Hepatocyte (in vitro differentiated cells): Measurements from ENCODE around the gene ATXN1.

Experiments used
- EZH2 ChIP-seq: fragments of 200-600 bp; sonication (generic); IDR thresholded peaks from 2 replicates; pipeline ENCODE4 v1.6.1; 2016; ENCODE audit warnings: antibody characterized with exemption, mild to moderate bottlenecking, borderline replicate concordance
- TF ChIP-seq, protein P1 (sequence below): fragments of 200-600 bp; sonication (generic); IDR thresholded peaks from 2 replicates; pipeline ENCODE4 v1.5.1; 2016; ENCODE audit warnings: antibody characterized with exemption, mild to moderate bottlenecking; ENCODE audit not compliant: poor library complexity

DNA sequence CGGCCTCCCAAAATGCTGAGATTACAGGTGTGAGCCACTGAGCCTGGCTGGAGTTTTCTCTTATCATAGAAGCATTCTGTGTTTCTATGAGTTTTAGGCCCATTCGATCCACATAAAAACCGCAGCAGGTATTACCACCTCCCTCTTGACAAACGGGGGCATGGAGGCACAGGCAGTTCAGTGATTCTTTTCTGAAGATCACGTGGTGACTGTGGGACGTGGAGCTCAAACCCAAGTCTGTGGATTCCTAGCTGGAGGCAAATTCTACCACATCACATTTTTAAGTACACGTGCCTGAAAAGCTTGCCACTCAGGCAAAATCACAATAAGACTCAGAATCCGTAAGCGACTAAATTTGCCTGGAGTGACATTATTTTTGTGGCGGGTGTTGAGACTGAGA, 331.6 kb downstream of the ATXN1 start:
- TF ChIP-seq, protein P1, sequence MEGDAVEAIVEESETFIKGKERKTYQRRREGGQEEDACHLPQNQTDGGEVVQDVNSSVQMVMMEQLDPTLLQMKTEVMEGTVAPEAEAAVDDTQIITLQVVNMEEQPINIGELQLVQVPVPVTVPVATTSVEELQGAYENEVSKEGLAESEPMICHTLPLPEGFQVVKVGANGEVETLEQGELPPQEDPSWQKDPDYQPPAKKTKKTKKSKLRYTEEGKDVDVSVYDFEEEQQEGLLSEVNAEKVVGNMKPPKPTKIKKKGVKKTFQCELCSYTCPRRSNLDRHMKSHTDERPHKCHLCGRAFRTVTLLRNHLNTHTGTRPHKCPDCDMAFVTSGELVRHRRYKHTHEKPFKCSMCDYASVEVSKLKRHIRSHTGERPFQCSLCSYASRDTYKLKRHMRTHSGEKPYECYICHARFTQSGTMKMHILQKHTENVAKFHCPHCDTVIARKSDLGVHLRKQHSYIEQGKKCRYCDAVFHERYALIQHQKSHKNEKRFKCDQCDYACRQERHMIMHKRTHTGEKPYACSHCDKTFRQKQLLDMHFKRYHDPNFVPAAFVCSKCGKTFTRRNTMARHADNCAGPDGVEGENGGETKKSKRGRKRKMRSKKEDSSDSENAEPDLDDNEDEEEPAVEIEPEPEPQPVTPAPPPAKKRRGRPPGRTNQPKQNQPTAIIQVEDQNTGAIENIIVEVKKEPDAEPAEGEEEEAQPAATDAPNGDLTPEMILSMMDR, result no peak
- no peak for TF ChIP-seq EZH2
